Neural cell (in vitro differentiated cells): Measurements from ENCODE around the gene TMEM190. TPM values are rescaled to one million over a fixed set of nuclear protein-coding genes. Genes with fewer than 3 reads are reported as not detected.

Experiments used
- H2AFZ ChIP-seq: fragments of 200-600, 300-800 bp; sonication (generic), shearing (Covaris generic); 2 replicates; pipeline ENCODE4 v1.6.0; 2014; ENCODE audit warnings: low read depth, mild to moderate bottlenecking, antibody characterized with exemption, low read length, moderate library complexity
- H3F3A ChIP-seq: fragments of 200-600 bp; shearing (Covaris generic); 2 replicates; pipeline ENCODE4 v1.6.1; 2016; ENCODE audit warnings: mild to moderate bottlenecking, moderate library complexity, mixed read lengths, antibody characterized with exemption, low read length; ENCODE audit not compliant: insufficient read depth, poor library complexity, severe bottlenecking
- H3K27ac ChIP-seq: fragments of 200-600, 300-800 bp; sonication (generic), shearing (Covaris generic); 2 replicates; pipeline ENCODE4 v1.5.1; 2014; ENCODE audit warnings: mild to moderate bottlenecking, low read length, moderate library complexity
- H3K27me3 ChIP-seq: fragments of 300-800, 200-600 bp; sonication (generic), shearing (Covaris generic); 2 replicates; pipeline ENCODE4 v1.6.0; 2014; ENCODE audit warnings: mild to moderate bottlenecking, low read depth, low read length, moderate library complexity; ENCODE audit not compliant: insufficient read depth
- H3K36me3 ChIP-seq: fragments of 300-800, 200-600 bp; sonication (generic), shearing (Covaris generic); 2 replicates; pipeline ENCODE4 v1.5.1; 2014; ENCODE audit warnings: mild to moderate bottlenecking, antibody characterized with exemption, low read length, moderate library complexity; ENCODE audit not compliant: insufficient read depth
- H3K4me2 ChIP-seq: fragments of 300-800, 200-600 bp; sonication (generic), shearing (Covaris generic); 2 replicates; pipeline ENCODE4 v1.6.0; 2014; ENCODE audit warnings: mild to moderate bottlenecking, low read length
- H3K4me3 ChIP-seq: fragments of 300-800, 200-600 bp; sonication (generic), shearing (Covaris generic); 2 replicates; pipeline ENCODE4 v1.5.1; 2014; ENCODE audit warnings: mild to moderate bottlenecking, low read length, moderate library complexity
- H3K79me2 ChIP-seq: fragments of 200-600 bp; shearing (Covaris generic); replicated peaks from 2 replicates; pipeline ENCODE4 v1.6.0; 2014; ENCODE audit warnings: mild to moderate bottlenecking, low read length, moderate library complexity; ENCODE audit not compliant: insufficient read depth
- H3K9ac ChIP-seq: fragments of 300-800, 200-600 bp; sonication (generic), shearing (Covaris generic); 2 replicates; pipeline ENCODE4 v1.6.1; 2016; ENCODE audit warnings: mild to moderate bottlenecking, low read length, mixed read lengths
- H3K9me2 ChIP-seq: fragments of 200-600 bp; shearing (Covaris generic); 2 replicates; pipeline ENCODE4 v1.6.1; 2016; ENCODE audit warnings: mild to moderate bottlenecking, low read length, mixed read lengths; ENCODE audit not compliant: insufficient read depth
- H3K9me3 ChIP-seq: fragments of 200-600, 300-800 bp; sonication (generic), shearing (Covaris generic); 2 replicates; pipeline ENCODE4 v1.6.1; 2016; ENCODE audit warnings: mild to moderate bottlenecking, mixed run types, low read length, moderate library complexity, mixed read lengths
- H4K20me1 ChIP-seq: fragments of 200-600 bp; shearing (Covaris generic); 2 replicates; pipeline ENCODE4 v1.6.1; 2016; ENCODE audit warnings: mild to moderate bottlenecking, mixed run types; ENCODE audit not compliant: insufficient read depth
- CTCF ChIP-seq: fragments of 450-650 bp; IDR thresholded peaks from 2 replicates; pipeline ENCODE4 v1.5.1; 2014; ENCODE audit warnings: antibody characterized with exemption, mild to moderate bottlenecking, moderate library complexity; ENCODE audit not compliant: poor library complexity, severe bottlenecking
- EP300 ChIP-seq: fragments of 450-650 bp; conservative IDR thresholded peaks from 2 replicates; pipeline ENCODE4 v1.6.1; 2014; ENCODE audit warnings: antibody characterized with exemption, mild to moderate bottlenecking, moderate library complexity; ENCODE audit not compliant: poor library complexity, severe bottlenecking
- EZH2 ChIP-seq: fragments of 200-600, 300-800 bp; shearing (Covaris generic), sonication (generic); IDR thresholded peaks from 2 replicates; pipeline ENCODE4 v1.6.1; 2014; ENCODE audit warnings: antibody characterized with exemption, low read length, borderline replicate concordance, mild to moderate bottlenecking; ENCODE audit not compliant: insufficient read depth, poor library complexity, severe bottlenecking
- MXI1 ChIP-seq: fragments of 450-650 bp; conservative IDR thresholded peaks from 2 replicates; pipeline ENCODE4 v1.6.1; 2014; ENCODE audit warnings: antibody characterized with exemption, mild to moderate bottlenecking; ENCODE audit not compliant: poor library complexity, severe bottlenecking
- POLR2AphosphoS5 ChIP-seq: IDR thresholded peaks from 2 replicates; pipeline ENCODE4 v1.6.1; 2012
- RAD21 ChIP-seq: fragments of 450-650 bp; conservative IDR thresholded peaks from 2 replicates; pipeline ENCODE4 v1.6.1; 2014; ENCODE audit warnings: antibody characterized with exemption, mild to moderate bottlenecking, moderate library complexity
- SMC3 ChIP-seq: fragments of 450-650 bp; conservative IDR thresholded peaks from 2 replicates; pipeline ENCODE4 v1.6.1; 2014; ENCODE audit warnings: antibody characterized with exemption, mild to moderate bottlenecking, moderate library complexity; ENCODE audit not compliant: poor library complexity
- TAF1 ChIP-seq: IDR thresholded peaks from 2 replicates; pipeline ENCODE4 v1.6.1; 2012; ENCODE audit warnings: low read depth
- polyA plus RNA-seq: library from polyadenylated mRNA; depleted of rRNA; stranded (reverse); fragments of >200 nt; gene quantifications from 2 replicates; pipeline ENCODE4 v1.2.3, GENCODE V29; 2014
- TF ChIP-seq, protein P1 (sequence below): IDR thresholded peaks from 2 replicates; pipeline ENCODE4 v1.6.1; 2012; ENCODE audit warnings: borderline replicate concordance

The TMEM190 gene
- polyA plus RNA-seq, 1 donor from 2014 or later: not detected

- Histone ChIP-seq H3K4me3 (no peak overlapping the region), H3K79me2 (no peaks in the 10 kb centered on the region)
Observed at GRCh38 chr19:55368701-55369563, 7.7 kb upstream of the TMEM190 start.

DNA sequence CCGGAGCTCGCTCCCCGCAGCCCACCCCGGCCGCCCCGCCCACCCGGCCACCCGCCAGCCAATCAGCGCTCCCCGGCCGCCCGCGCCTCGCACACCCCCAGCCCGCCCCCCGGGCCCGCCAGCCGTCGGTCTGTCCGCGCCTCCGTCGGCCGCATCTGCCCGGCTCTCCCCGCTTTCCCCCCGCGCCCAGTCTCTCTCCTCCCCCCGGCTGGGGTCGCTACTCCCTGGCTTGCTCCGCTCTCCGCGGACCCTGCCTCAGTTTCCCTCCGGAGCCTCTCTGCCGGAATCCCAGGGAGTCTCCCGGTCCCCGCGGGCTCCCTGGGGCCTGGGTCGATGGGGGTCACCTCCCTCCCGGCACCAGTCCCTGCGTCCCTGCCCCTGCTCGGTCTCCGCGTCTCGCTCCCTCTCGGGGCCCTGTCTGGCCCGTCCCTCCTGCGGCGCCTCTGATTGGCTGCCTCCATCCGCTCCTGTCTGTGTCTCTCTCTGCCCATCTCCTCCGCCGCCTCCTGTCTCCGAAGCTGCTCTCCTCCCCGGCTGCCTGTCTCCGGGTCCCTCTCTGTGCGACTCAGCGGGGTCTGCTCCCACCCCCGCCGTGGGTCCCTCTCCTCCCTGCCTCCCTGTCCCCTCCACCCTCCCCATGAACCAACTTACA is 6.8 kb upstream of the TMEM190 start:
- Histone ChIP-seq H4K20me1 (no peaks in the 10 kb centered on the region), H3K9me2 (no peaks in the 10 kb centered on the region), H3K27me3 (peaks cover 35% of the 10 kb centered on the region), H3K4me2 (peak overlapping the region; percentile 48), H3K9me3 (no peaks in the 10 kb centered on the region), H3K79me2 (no peaks in the 10 kb centered on the region), H3K4me3 (peak overlapping the region; percentile 68), H3K27ac (no peak overlapping the region), H3K9ac (peak overlapping the region; percentile 49), H3F3A (no peaks in the 10 kb centered on the region), H2AFZ (no peak overlapping the region), H3K36me3 (no peaks in the 10 kb centered on the region)
- TF ChIP-seq SMC3 (peak; percentile 17), POLR2AphosphoS5 (peak; percentile 9), EZH2 (peak; percentile 11)
- TF ChIP-seq, protein P1, sequence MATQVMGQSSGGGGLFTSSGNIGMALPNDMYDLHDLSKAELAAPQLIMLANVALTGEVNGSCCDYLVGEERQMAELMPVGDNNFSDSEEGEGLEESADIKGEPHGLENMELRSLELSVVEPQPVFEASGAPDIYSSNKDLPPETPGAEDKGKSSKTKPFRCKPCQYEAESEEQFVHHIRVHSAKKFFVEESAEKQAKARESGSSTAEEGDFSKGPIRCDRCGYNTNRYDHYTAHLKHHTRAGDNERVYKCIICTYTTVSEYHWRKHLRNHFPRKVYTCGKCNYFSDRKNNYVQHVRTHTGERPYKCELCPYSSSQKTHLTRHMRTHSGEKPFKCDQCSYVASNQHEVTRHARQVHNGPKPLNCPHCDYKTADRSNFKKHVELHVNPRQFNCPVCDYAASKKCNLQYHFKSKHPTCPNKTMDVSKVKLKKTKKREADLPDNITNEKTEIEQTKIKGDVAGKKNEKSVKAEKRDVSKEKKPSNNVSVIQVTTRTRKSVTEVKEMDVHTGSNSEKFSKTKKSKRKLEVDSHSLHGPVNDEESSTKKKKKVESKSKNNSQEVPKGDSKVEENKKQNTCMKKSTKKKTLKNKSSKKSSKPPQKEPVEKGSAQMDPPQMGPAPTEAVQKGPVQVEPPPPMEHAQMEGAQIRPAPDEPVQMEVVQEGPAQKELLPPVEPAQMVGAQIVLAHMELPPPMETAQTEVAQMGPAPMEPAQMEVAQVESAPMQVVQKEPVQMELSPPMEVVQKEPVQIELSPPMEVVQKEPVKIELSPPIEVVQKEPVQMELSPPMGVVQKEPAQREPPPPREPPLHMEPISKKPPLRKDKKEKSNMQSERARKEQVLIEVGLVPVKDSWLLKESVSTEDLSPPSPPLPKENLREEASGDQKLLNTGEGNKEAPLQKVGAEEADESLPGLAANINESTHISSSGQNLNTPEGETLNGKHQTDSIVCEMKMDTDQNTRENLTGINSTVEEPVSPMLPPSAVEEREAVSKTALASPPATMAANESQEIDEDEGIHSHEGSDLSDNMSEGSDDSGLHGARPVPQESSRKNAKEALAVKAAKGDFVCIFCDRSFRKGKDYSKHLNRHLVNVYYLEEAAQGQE: no peak

More at GRCh38 chr19:55368701-55369563, 7.7 kb upstream of the TMEM190 start:
- Histone ChIP-seq H3K4me2 (no peak overlapping the region), H3K27ac (no peak overlapping the region), H2AFZ (no peak overlapping the region), H3K9me2 (no peaks in the 10 kb centered on the region), H3K27me3 (peaks cover 35% of the 10 kb centered on the region), H3K9me3 (no peaks in the 10 kb centered on the region), H3F3A (no peaks in the 10 kb centered on the region), H4K20me1 (no peaks in the 10 kb centered on the region), H3K36me3 (no peaks in the 10 kb centered on the region), H3K9ac (no peak overlapping the region)
- TF ChIP-seq, protein P1: no peak
- TF ChIP-seq TAF1: no peak
- no peak for TF ChIP-seq RAD21
- TF ChIP-seq POLR2AphosphoS5: no peak
- TF ChIP-seq CTCF: no peak
- no peak for TF ChIP-seq EZH2
- TF ChIP-seq EP300: no peak
- TF ChIP-seq MXI1: no peak
- TF ChIP-seq SMC3: no peak
